ENCODE data around the gene OSBPL7.

Gene OSBPL7

GRCh38 chr17:47821424-47822391 is at the start of gene OSBPL7:
TSS of gene OSBPL7 (minus strand) at chr17:47821794. CDS start at chr17:47820278, 1,516 bp downstream.
- peak; percentile 41 to 59 (median 56) for DNase-seq (ENCODE audit: low read depth in 3 of 3)

- no peak for DNase-seq (ENCODE audit: low read depth in 3 of 3)
Measured at GRCh38 chr17:47871048-47871447, 49.5 kb upstream of the OSBPL7 start.

GRCh38 chr17:47870056-47870455 is 48.5 kb upstream of the OSBPL7 start:
- no peak for DNase-seq (ENCODE audit: low read depth in 3 of 3)

- DNase-seq (ENCODE audit: low read depth in 3 of 3), result no peak
Measured at GRCh38 chr17:47869114-47869513, 47.5 kb upstream of the OSBPL7 start.

- DNase-seq (ENCODE audit: low read depth in 3 of 3), result no peak
Measured at GRCh38 chr17:47867813-47868533, 46.4 kb upstream of the OSBPL7 start.

GRCh38 chr17:47866941-47867340 is 45.3 kb upstream of the OSBPL7 start:
- no peak for DNase-seq (ENCODE audit: low read depth in 3 of 3)

GRCh38 chr17:47864791-47865216 is 43.2 kb upstream of the OSBPL7 start:
- DNase-seq (ENCODE audit: low read depth in 3 of 3), result no peak

GRCh38 chr17:47862621-47863440 is 41.2 kb upstream of the OSBPL7 start:
- no peak for DNase-seq (ENCODE audit: low read depth in 3 of 3)

- no peak for DNase-seq (ENCODE audit: low read depth in 3 of 3)
Measured at GRCh38 chr17:47860386-47860785, 38.8 kb upstream of the OSBPL7 start.

GRCh38 chr17:47857551-47858455 is 36.2 kb upstream of the OSBPL7 start:
- DNase-seq (ENCODE audit: low read depth in 3 of 3), result no peak

GRCh38 chr17:47856830-47857229 is 35.2 kb upstream of the OSBPL7 start:
- no peak for DNase-seq (ENCODE audit: low read depth in 3 of 3)

- DNase-seq (ENCODE audit: low read depth in 3 of 3), result no peak
Measured at GRCh38 chr17:47855737-47856136, 34.1 kb upstream of the OSBPL7 start.

- no peak for DNase-seq (ENCODE audit: low read depth in 3 of 3)
Measured at GRCh38 chr17:47853616-47854015, 32.0 kb upstream of the OSBPL7 start.

GRCh38 chr17:47852113-47852949 is 30.7 kb upstream of the OSBPL7 start:
- no peak for DNase-seq (ENCODE audit: low read depth in 3 of 3)

GRCh38 chr17:47851764-47852112 is 30.1 kb upstream of the OSBPL7 start:
- no peak for DNase-seq (ENCODE audit: low read depth in 3 of 3)

- peak; percentile 49 to 59 (median 56) for DNase-seq (ENCODE audit: low read depth in 3 of 3)
Measured at GRCh38 chr17:47850692-47851573, 29.3 kb upstream of the OSBPL7 start, which contains the start of gene SP6. TSS of gene SP6 (minus strand) at chr17:47851163. CDS start at chr17:47848429, 2,734 bp downstream.

GRCh38 chr17:47850373-47850691 is 28.7 kb upstream of the OSBPL7 start:
- no peak for DNase-seq (ENCODE audit: low read depth in 3 of 3)

- DNase-seq (ENCODE audit: low read depth in 3 of 3), result no peak
Measured at GRCh38 chr17:47848198-47848513, 26.6 kb upstream of the OSBPL7 start.
